ENCODE measurements around the gene ATG3. TPM values are rescaled to one million over a fixed set of nuclear protein-coding genes. Genes with fewer than 3 reads are reported as not detected.

ATG3 gene
- total RNA-seq, 2 donors from 2014 or later = 28.7 to 57.5 TPM

DNA sequence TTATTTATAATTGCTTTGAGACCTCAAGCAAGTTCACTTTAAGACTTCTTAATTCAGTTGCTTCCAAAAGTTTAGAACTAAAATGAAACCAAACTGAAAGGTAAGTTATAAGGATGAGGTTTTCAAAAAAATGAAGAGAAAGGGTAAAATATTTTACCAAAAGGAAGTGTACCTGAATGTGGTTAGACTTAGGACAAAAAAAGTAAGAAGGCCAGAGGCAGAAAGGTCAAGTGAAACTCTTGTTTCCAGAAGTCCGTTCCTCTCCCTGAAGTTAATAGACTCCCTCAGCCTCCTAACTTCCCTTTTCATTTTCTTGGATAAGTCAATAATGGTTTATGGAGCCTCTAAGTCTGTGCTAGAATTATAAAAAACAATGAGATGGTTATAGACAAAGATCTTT, 79.1 kb downstream of the ATG3 start:
- TF ChIP-seq, protein P1, sequence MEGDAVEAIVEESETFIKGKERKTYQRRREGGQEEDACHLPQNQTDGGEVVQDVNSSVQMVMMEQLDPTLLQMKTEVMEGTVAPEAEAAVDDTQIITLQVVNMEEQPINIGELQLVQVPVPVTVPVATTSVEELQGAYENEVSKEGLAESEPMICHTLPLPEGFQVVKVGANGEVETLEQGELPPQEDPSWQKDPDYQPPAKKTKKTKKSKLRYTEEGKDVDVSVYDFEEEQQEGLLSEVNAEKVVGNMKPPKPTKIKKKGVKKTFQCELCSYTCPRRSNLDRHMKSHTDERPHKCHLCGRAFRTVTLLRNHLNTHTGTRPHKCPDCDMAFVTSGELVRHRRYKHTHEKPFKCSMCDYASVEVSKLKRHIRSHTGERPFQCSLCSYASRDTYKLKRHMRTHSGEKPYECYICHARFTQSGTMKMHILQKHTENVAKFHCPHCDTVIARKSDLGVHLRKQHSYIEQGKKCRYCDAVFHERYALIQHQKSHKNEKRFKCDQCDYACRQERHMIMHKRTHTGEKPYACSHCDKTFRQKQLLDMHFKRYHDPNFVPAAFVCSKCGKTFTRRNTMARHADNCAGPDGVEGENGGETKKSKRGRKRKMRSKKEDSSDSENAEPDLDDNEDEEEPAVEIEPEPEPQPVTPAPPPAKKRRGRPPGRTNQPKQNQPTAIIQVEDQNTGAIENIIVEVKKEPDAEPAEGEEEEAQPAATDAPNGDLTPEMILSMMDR (IDR thresholded peaks at IDR 0.05) = no peak
- H3K4me3 ChIP-seq = no peak overlapping the region
- no peaks in the 10 kb centered on the region for H3K27me3 ChIP-seq
- no peak for DNase-seq (ENCODE audit: low spot score)
- no peaks in the 10 kb centered on the region for H3K4me1 ChIP-seq
- H3K36me3 ChIP-seq = no peaks in the 10 kb centered on the region
- H3K9me3 ChIP-seq = no peaks in the 10 kb centered on the region
- no peak overlapping the region for H3K27ac ChIP-seq

Other genes starting within 250 kb of the ATG3 start
- 10 to 100 TPM in 1 of 2 donors, 1 to 10 TPM in 1; 5.7 to 12.1 TPM for gene CD200, start 228.8 kb downstream of the ATG3 start, total RNA-seq
- gene BTLA, start 62.5 kb downstream of the ATG3 start, total RNA-seq = not detected
- gene SLC35A5, start 83 bp upstream of the ATG3 start, total RNA-seq = 10 to 100 TPM; 16.4 to 16.5 TPM
- 100 to 1,000 TPM in 1 of 2 donors, 10 to 100 TPM in 1; 94.4 to 206 TPM for gene CCDC80, start 79.2 kb upstream of the ATG3 start, total RNA-seq